CD4-positive, alpha-beta T cell (primary cell): ENCODE measurements around the gene SERPIND1. TPM values are rescaled to one million over a fixed set of nuclear protein-coding genes. Genes with fewer than 3 reads are reported as not detected.

Experiments
- ATAC-seq: fragments of 200-7000 bp; cut with Tn5 transposase; one replicate; pipeline ENCODE4 v1.10.0; 2022; ENCODE audit warnings: mild to moderate bottlenecking; ENCODE audit not compliant: poor library complexity
- CTCF ChIA-PET: fragments of 350-600 bp; sonication (Branson Sonifier 250); formaldehyde crosslinking; loops from one replicate; lab custom pipeline; 2021; ENCODE audit warnings: antibody characterized with exemption, inconsistent platforms; lab: Charles Lee
- POLR2A ChIA-PET: fragments of 350-600 bp; sonication (Branson Sonifier 250); formaldehyde crosslinking; loops from one replicate; lab custom pipeline; 2021; ENCODE audit warnings: antibody characterized with exemption, inconsistent platforms; lab: Charles Lee
- DNase-seq, 14 experiments: peaks; one replicate each; pipeline ENCODE4 v3.0.0-alpha.2; 2013 to 2020; ENCODE audit warnings: mixed read lengths in 2 of 14
- H3K27ac ChIP-seq, 2 donors: one replicate each; pipeline versions ENCODE4 v1.5.1 to v1.7.0; 2013; ENCODE audit warnings: low read length in 2 of 2, low read depth in 1 of 2, mild to moderate bottlenecking in 1 of 2
- H3K27me3 ChIP-seq, 2 experiments: 1 replicate in 1 of 2; 2 replicates in 1 of 2; pipeline versions ENCODE4 v1.6.1 to v1.7.0; 2013; ENCODE audit warnings: low read length in 2 of 2, control low read depth in 1 of 2, mild to moderate bottlenecking in 1 of 2, moderate library complexity in 1 of 2; ENCODE audit not compliant: insufficient read depth in 2 of 2, control insufficient read depth in 1 of 2
- H3K36me3 ChIP-seq: one replicate; pipeline ENCODE4 v1.6.1; 2013; ENCODE audit warnings: low read length, control low read depth; ENCODE audit not compliant: insufficient read depth
- H3K4me1 ChIP-seq: one replicate; pipeline ENCODE4 v1.6.1; 2013; ENCODE audit warnings: low read length, control low read depth; ENCODE audit not compliant: insufficient read depth
- H3K4me3 ChIP-seq: one replicate; pipeline ENCODE4 v1.5.1; 2013; ENCODE audit warnings: mild to moderate bottlenecking, low read length, moderate library complexity
- H3K9me3 ChIP-seq, 2 experiments: 1 replicate in 1 of 2; 2 replicates in 1 of 2; pipeline versions ENCODE4 v1.6.1 to v1.7.0; 2013; ENCODE audit warnings: low read length in 2 of 2, mild to moderate bottlenecking in 2 of 2, control low read depth in 1 of 2, moderate library complexity in 1 of 2; ENCODE audit not compliant: control insufficient read depth in 1 of 2, insufficient read depth in 1 of 2
- H3K27ac Mint-ChIP-seq: one replicate; pipeline ENCODE4 v1.8.0; 2020; ENCODE audit warnings: mixed read lengths
- H3K27me3 Mint-ChIP-seq: one replicate; pipeline ENCODE4 v1.8.0; 2021; ENCODE audit warnings: mixed read lengths
- H3K36me3 Mint-ChIP-seq: one replicate; pipeline ENCODE4 v1.8.0; 2021; ENCODE audit warnings: low read depth, mixed read lengths
- H3K4me1 Mint-ChIP-seq: one replicate; pipeline ENCODE4 v1.8.0; 2021; ENCODE audit warnings: low read depth, mixed read lengths
- H3K4me3 Mint-ChIP-seq: one replicate; pipeline ENCODE4 v1.8.0; 2020; ENCODE audit warnings: mild to moderate bottlenecking, mixed read lengths
- H3K9me3 Mint-ChIP-seq: one replicate; pipeline ENCODE4 v1.8.0; 2020; ENCODE audit warnings: mixed read lengths
- intact Hi-C, 2 experiments: fragments of 100-400 bp; cut with DNase I in 1 of 2; cut with micrococcal nuclease in 1 of 2; formaldehyde crosslinking; loops; one replicate each; pipeline versions ENCODE4 v1.15.1 to v1.9.0; 2023 to 2025; cut with DNase I, micrococcal nuclease
- total RNA-seq, 174 experiments: library from RNA in 2 of 174; stranded (reverse) in 2 of 174; gene quantifications; one replicate each; pipeline ENCODE4 v1.2.3 and lab custom pipeline; 2021 to 2026
- TF ChIP-seq, protein P1 (sequence below): fragments of 200-600 bp; IDR thresholded peaks from one replicate; pipeline ENCODE4 v1.8.0; 2022; ENCODE audit warnings: antibody characterized with exemption, mild to moderate bottlenecking

Gene SERPIND1
- total RNA-seq, 2 experiments from 2014 or later = not detected

DNA sequence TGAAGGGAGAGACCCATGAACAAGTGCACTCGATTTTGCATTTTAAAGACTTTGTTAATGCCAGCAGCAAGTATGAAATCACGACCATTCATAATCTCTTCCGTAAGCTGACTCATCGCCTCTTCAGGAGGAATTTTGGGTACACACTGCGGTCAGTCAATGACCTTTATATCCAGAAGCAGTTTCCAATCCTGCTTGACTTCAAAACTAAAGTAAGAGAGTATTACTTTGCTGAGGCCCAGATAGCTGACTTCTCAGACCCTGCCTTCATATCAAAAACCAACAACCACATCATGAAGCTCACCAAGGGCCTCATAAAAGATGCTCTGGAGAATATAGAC, 5.9 kb downstream of the SERPIND1 start:
- ChIA-PET CTCF (no interaction called here), POLR2A (no interaction called here)
- TF ChIP-seq, protein P1, sequence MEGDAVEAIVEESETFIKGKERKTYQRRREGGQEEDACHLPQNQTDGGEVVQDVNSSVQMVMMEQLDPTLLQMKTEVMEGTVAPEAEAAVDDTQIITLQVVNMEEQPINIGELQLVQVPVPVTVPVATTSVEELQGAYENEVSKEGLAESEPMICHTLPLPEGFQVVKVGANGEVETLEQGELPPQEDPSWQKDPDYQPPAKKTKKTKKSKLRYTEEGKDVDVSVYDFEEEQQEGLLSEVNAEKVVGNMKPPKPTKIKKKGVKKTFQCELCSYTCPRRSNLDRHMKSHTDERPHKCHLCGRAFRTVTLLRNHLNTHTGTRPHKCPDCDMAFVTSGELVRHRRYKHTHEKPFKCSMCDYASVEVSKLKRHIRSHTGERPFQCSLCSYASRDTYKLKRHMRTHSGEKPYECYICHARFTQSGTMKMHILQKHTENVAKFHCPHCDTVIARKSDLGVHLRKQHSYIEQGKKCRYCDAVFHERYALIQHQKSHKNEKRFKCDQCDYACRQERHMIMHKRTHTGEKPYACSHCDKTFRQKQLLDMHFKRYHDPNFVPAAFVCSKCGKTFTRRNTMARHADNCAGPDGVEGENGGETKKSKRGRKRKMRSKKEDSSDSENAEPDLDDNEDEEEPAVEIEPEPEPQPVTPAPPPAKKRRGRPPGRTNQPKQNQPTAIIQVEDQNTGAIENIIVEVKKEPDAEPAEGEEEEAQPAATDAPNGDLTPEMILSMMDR = no peak
- intact Hi-C loops = no loop called here
- no peak for ATAC-seq
- no peak for DNase-seq
- no peaks in the 10 kb centered on the region for H3K4me1 ChIP-seq
- no peak overlapping the region for H3K27ac ChIP-seq
- H3K9me3 ChIP-seq = no peaks in the 10 kb centered on the region
- Mint-ChIP-seq H3K9me3 (no peaks in the 10 kb centered on the region), H3K27me3 (no peaks in the 10 kb centered on the region), H3K36me3 (peaks cover 55% of the 10 kb centered on the region), H3K4me3 (no peak overlapping the region), H3K27ac (no peak overlapping the region), H3K4me1 (peaks cover 7% of the 10 kb centered on the region)
- no peaks in the 10 kb centered on the region for H3K27me3 ChIP-seq
- peaks cover 62% of the 10 kb centered on the region for H3K36me3 ChIP-seq
- no peak overlapping the region for H3K4me3 ChIP-seq

DNA sequence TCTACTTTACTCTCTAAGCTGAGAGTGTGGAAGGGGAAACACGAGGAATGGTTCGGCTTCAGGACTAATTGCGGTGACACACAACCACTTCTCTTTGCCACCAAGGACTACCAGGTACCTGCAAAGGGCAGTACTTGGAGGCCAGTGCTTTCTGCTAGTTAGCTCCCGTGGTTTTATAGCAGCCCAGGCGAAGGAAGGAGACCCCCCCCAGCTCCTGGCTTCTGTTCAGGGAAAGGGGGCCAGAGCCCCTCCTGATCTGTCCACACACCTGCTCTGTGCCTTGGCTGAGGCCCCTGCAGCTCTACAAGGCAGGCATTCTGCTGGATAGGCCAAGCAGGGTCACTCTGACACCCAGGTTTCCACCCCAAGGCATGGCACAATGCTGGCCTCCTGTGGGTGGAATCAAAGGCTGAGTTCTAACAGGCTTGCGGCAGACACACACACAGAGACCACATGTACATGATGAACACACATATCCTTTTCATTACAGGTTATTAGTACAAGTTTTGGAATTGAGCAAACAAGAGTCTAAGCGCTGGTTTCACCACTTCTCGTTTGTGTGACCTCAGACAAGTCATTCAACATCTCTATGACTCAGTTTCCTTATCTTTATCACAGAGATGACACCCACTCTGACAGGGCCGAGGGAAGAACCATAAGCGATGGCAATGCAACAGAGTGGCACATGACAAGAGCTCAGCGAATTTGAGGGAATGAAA, 7.5 kb downstream of the SERPIND1 start:
- H3K4me1 Mint-ChIP-seq = peaks cover 7% of the 10 kb centered on the region
- peaks cover 42% of the 10 kb centered on the region for H3K36me3 Mint-ChIP-seq
- DNase-seq (no peak), ATAC-seq (no peak)
- Histone ChIP-seq H3K27ac (no peak overlapping the region), H3K9me3 (no peaks in the 10 kb centered on the region), H3K36me3 (peaks cover 59% of the 10 kb centered on the region), H3K27me3 (no peaks in the 10 kb centered on the region), H3K4me1 (no peaks in the 10 kb centered on the region), H3K4me3 (no peak overlapping the region)
- CTCF ChIA-PET = interaction anchor here (1.1 kb wide), 1 partner anchor 363 kb away, joined by 5 read pairs; no protein-coding TSS in a partner anchor
- H3K9me3 Mint-ChIP-seq = no peaks in the 10 kb centered on the region
- no peak overlapping the region for H3K4me3 Mint-ChIP-seq
- intact Hi-C loops = no loop called here
- TF ChIP-seq, protein P1 = no peak
- no peak overlapping the region for H3K27ac Mint-ChIP-seq
- POLR2A ChIA-PET = no interaction called here
- H3K27me3 Mint-ChIP-seq = no peaks in the 10 kb centered on the region

DNA sequence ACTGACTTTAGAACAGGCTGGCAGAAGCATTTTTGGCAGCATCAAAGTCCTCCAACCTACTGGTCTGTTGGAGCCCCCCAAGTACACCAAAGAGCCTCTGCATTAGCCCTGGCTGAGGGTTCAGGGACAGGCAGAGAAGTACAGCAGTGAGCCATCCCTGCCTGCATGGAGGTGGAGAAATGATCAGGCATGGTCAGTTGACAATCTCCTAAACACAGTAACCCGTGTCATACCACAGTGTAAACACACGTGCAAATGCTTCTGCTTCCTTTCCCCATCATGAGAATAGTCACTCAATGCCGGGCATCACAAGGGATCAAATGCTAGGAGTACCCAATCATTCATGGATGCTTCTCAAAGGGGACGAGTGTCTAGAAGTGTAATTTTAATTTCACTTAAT, 8.2 kb downstream of the SERPIND1 start:
- Histone ChIP-seq H3K27ac (no peak overlapping the region), H3K9me3 (no peaks in the 10 kb centered on the region), H3K36me3 (peaks cover 60% of the 10 kb centered on the region), H3K4me3 (no peak overlapping the region), H3K4me1 (no peaks in the 10 kb centered on the region), H3K27me3 (no peaks in the 10 kb centered on the region)
- Mint-ChIP-seq H3K9me3 (no peaks in the 10 kb centered on the region), H3K4me1 (peaks cover 7% of the 10 kb centered on the region), H3K4me3 (no peak overlapping the region), H3K27me3 (no peaks in the 10 kb centered on the region), H3K36me3 (peaks cover 44% of the 10 kb centered on the region), H3K27ac (no peak overlapping the region)
- ATAC-seq (no peak), DNase-seq (no peak)
- CTCF ChIA-PET = no interaction called here
- POLR2A ChIA-PET = no interaction called here
- TF ChIP-seq, protein P1 = no peak
- intact Hi-C loops = no loop called here
